A549 (cell line): Measurements from ENCODE around the gene MMD.

Source experiments
- CTCF ChIP-seq: fragments of >200 bp; sonication (Bioruptor Twin); formaldehyde crosslinking; IDR thresholded peaks from 3 replicates; pipeline ENCODE4 v1.5.1; 2016
- EP300 ChIP-seq, 2 experiments: fragments of >200 bp; sonication (Bioruptor Twin); formaldehyde crosslinking; IDR thresholded peaks; 2 replicates in 1 of 2; 3 replicates in 1 of 2; pipeline ENCODE4 v1.6.1; 2016 to 2017
- GATA3 ChIP-seq: IDR thresholded peaks from 2 replicates; pipeline ENCODE4 v1.6.1; 2012; ENCODE audit warnings: borderline replicate concordance
- MAX ChIP-seq: IDR thresholded peaks from 2 replicates; pipeline ENCODE4 v1.6.1; 2012
- MYC ChIP-seq: IDR thresholded peaks from 2 replicates; pipeline ENCODE4 v1.6.1; 2012; ENCODE audit warnings: mild to moderate bottlenecking, inconsistent platforms, low read length, improper control_type of control experiment, borderline replicate concordance
- NFE2L2 ChIP-seq: fragments of 150-350 bp; conservative IDR thresholded peaks from 2 replicates; pipeline ENCODE4 v1.6.1; 2014; ENCODE audit warnings: low read length
- POLR2A ChIP-seq: IDR thresholded peaks from 2 replicates; pipeline ENCODE4 v1.6.1; 2012; ENCODE audit warnings: mild to moderate bottlenecking, low read length
- REST ChIP-seq: fragments of 200-600 bp; sonication (generic); IDR thresholded peaks from 2 replicates; pipeline ENCODE4 v1.6.1; 2016; ENCODE audit warnings: antibody characterized with exemption, mild to moderate bottlenecking, moderate library complexity
- USF2 ChIP-seq: fragments of 450-650 bp; IDR thresholded peaks from 2 replicates; pipeline ENCODE4 v1.6.1; 2014; ENCODE audit warnings: antibody characterized with exemption

GRCh38 chr17:55377671-55378275 is 43.9 kb downstream of the MMD start:
- TF ChIP-seq EP300 (IDR thresholded peaks at IDR 0.05) (no peak), NFE2L2 (no peak), POLR2A (no peak), MAX (no peak), USF2 (no peak), CTCF (no peak), MYC (no peak), GATA3 (no peak), REST (no peak)
